SW 1271 (cell line): ENCODE measurements around the gene CACNA1C.

Experiments
- DNase-seq, 2 experiments: peaks; one replicate each; lab custom pipeline; 2025; lab: John Stamatoyannopoulos, UW

The CACNA1C gene

DNA sequence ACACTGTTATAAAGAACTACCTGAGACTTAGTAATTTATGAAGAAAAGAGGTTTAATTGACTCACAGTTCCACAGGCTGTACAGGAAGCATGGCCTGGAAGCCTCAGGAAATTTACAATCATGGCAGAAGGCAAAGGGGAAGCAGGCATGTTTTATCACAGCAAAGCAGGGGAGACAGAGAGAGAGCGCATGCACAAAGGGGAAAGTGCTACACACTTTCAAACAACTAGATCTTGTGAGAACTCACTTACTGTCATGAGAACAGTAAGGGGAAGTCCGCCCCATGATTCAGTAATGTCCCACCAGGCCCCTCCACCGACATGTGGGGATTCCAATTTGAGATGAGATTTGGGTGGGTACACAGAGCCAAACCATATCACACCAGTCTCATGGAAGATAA is 313.9 kb downstream of the CACNA1C start:
- DNase-seq = no peak

DNA sequence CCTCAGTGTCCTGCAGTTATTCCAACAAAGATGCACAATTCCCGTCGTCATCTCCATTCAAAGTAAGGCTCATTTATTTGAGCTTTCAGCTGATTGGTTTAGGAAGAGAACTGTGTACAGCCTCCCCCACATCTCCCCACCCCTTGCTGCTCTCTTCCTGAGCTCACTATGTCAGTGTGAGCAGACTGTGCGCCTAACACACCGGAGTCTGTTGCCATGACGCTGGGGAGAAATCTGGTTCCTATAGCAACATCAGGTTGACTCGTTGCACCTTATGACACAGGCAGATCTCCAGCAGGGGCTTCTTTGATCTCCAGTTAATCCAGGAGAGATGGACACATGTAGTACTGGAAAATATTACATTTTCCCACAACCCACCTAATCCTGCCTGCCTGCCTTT is 319.4 kb downstream of the CACNA1C start:
- DNase-seq = no peak

DNA sequence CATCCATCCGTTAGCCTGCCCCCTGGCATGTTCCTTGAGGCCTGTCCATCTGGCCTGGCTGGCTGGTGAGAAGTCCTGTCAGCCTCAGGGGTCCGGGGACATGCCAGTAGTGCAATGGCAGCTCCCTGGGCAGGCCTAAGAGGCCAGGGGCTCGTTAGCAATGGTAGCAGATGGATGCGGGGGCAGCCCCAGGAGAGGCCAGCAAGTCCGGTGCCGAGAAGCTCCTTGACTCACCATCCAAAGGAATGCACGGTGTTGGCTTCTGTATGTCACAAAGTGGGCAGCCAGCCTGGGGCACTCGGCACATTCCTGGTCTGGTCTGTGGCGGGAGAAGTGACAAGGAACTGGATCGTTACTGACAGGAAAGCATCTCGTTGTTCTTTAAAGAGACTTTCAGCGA is 319.9 kb downstream of the CACNA1C start:
- DNase-seq = no peak

DNA sequence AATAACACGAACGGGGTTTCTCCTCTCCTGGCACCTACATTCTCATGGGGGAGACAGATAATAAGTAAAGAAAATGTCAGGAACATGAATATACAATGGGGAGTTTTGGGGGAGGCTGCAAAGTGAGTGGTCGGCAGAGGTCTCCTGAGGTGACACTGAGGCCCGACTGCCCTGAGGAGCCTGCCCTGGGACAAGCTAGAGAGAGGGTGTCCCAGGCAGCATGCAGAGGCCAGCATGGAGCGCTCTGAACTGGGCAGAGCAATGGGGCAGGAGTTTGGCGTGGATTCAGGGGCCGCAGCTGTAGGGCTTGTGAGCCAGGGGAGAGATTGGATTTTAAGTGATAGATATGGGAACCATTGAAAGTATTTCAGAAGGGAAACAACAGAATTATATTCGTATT is 320.5 kb downstream of the CACNA1C start:
- no peak for DNase-seq

DNA sequence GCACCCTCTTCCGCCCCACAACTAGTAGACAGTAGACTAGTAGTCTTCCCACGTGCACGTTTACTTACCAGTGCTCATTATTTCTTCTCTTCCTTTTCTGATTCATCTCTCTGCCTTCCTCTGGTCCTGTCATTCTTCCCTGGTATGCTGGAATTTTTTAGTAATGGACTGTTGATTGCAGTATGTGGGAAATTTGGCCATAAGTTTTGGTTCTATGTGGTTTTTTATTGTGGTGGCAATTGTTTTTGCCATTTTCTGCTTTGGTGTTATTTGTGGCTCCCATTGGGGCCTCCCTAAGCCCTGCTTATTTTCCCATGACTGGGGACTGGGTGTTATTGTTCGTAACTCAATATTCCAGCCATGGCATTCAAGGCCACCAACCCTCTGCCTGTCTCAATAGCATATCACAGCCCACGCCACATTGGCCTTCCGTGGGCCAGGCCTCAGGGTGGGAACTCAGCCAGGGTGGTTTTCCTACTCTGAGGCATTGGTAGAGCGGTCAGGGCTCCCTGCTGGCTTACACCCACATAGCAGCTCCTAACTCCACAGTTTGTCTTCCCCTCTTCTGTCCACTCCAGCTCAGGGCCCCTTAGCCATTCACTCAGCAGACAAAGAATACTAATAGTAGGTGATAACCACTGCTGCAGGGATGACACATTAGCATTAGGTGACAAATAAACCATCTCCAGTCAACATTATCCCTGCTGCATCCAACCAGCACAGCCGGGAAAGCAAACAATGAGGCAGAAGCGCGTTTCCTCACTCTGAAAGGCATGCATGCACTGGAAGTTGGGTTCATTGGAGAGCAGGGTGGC is 321.5 kb downstream of the CACNA1C start:
- no peak for DNase-seq

DNA sequence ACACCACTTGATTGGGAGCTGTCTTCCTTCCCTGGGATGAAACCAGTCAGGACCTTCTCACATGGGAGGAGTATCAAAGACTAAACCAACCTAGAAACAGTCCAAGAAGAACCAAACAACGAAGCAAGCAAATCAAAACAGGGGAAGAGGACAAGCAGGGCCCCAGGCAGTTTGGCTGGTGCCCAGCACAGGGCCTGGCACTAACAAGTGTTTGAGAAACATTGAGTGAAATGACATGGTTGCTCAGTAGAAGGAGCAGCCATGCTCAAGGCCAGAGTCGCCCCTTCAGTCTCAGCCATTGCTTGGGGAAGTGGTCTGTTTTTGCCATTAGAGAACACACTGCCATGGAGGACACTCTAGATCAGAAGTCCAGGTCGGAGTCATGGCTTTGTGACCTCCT is 323.1 kb downstream of the CACNA1C start:
- no peak for DNase-seq

DNA sequence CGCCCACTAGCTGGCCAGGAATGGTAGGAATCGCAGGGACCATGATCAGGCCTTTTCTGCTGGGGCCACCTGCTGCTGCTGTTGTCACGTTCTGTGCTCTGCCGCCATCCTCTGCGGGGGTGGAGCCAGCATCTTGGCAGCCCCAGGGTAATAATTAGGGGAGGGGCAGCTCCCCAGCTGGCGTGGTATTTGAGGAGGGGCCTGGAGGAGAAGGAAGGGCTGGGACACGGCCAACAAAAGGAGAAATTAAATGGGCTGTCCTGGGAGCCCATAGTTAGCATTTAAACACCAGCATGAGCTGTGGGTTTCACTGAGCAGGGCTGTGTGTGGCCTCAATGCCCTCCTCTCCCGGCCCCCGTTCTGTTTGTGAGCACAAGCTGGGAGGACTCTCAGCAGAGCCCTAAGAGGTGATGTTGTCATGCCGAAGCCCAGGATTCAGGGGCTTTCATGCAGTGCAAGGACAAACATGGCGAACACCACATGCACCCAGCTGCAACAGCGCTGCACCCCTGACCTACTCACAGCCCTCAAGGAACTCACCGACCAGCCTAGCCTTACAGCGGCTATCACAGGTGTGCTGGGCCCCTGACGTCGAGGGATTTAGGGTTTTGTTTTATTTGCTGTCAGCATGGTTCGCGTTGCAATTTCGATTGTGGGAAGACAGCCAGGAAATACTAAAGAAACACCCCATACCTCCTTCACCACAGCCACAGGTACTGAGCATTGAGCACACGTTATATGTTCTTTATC is 324.3 kb downstream of the CACNA1C start:
- DNase-seq = no peak

DNA sequence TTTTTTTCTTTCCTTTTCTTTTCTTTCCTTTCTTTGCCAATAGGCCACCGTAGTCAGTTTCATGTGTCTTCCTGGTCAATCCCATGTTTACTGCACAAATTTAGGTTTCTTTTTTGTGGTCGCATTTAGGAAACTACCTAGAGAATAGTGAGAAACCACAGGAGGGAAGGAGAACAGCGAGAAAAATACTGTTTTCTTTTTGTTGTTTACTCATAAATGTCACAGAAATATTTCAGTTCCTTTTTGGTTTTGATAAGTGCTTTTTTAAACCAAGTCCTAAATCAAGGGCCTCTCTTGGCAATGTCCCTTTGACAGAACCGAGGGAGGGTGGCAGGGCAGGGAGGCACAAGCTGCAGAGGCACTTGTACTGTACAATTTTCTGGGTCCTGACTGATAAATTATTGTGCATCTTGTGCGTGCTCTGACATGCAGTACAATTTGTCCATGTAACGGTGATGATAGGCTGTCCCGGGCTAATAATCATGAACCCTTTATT is 326.1 kb downstream of the CACNA1C start:
- DNase-seq = no peak

DNA sequence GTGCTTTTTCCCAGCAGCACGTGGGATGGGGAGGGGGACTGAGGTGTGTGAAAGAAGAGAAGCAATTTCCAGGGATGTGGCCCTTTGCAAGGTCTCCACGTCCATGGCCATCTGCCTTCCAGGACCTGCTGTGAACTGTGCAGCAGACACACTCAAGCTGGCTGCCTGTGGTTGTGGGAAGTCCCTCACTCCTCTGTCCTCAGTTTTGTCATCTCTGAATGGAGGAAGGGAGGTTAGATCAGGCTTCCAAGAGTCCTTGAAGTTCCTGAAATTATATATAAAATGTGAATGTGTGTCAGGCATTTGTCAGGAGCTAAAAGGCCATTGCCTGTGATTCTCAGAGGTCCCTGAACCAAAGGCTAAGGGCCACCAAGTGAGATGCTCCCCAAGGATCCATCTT is 328.2 kb downstream of the CACNA1C start:
- DNase-seq = no peak

DNA sequence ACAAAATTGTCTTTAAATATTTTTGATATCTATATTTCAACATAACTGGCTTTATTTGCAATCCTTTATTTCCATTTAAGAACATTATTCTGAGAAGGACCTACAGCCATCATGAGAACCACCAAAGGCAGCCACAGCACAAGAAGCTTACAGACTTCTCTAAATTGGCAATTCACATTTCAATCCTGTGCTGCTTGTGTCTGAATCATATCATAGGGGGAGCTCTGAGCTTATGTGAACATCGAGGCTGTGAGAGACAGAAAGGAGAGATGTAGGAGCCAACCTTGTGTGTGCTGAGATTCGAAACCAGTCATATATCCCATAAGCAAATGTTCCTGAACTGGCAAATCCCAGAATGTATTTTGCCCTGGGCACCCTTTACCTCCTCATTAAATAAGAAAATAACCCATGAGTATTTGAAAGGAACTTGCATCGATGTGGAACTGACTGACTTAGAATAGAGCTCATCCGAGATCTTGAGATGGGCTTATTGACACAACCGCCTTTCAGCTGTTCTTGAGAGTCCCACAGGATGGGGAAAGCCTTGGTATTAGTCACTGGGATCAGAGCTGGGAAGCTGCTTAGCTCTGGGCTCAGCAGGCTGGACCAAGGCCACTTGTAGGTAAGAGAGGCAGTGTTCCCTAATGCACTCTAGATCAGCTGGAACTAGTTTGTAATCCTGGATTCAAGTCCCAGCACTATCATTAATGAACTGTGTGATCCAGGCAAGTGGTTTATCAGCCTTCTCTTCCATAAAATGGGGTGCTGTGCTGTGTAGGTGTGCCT is 329.8 kb downstream of the CACNA1C start:
- DNase-seq = peak in 1 of 2 experiments; percentile 22

DNA sequence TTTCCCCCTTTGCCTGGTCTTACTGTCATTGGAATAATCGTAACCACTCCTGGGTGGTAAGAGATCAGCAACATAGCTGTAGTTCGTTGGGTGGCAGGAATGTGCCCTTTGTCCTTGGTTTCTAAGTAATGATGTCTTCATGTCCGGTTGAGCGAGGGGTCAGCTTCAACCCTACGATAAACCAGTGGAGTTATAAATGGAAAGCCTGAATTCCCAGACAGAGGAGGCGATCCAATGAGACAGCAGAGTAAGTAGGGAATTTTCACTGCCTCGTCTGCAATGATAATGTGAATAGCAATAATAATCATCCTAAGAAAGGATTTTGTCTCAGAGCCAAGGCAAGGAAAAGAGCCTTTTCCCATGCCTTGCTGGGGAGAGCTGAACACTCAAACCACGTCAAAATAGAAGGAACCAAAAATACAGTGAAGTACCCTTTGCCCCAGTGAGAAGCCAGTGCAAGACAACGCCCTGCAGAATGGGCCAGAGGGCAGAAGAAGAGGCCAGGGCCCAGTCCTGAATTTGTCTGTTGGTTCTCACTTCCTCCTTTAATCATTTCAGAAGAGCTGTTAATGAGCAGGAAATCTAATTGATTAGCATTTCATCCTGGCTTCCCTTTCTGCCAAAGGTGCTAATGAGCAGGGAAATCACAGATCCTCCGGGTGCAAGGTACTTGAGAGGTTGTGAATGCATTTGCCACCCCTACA is 330.7 kb downstream of the CACNA1C start:
- no peak for DNase-seq

DNA sequence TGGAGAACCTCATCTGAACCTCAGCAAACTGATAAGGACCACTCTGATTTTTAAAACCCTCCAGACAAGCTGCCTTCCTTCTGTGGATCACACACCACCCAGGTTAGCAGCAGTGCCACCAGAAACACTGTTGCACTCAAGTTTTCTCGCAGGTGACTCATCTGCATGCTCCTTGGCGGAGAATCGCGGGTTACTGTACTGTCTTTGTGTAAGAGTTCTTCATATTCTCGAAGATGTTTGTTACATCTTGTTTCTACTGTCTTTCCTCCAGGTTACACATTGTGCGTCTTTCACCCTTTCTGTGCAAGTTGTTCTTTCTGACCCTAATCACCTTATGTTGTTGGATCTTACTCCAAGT is 331.2 kb downstream of the CACNA1C start:
- no peak for DNase-seq

DNA sequence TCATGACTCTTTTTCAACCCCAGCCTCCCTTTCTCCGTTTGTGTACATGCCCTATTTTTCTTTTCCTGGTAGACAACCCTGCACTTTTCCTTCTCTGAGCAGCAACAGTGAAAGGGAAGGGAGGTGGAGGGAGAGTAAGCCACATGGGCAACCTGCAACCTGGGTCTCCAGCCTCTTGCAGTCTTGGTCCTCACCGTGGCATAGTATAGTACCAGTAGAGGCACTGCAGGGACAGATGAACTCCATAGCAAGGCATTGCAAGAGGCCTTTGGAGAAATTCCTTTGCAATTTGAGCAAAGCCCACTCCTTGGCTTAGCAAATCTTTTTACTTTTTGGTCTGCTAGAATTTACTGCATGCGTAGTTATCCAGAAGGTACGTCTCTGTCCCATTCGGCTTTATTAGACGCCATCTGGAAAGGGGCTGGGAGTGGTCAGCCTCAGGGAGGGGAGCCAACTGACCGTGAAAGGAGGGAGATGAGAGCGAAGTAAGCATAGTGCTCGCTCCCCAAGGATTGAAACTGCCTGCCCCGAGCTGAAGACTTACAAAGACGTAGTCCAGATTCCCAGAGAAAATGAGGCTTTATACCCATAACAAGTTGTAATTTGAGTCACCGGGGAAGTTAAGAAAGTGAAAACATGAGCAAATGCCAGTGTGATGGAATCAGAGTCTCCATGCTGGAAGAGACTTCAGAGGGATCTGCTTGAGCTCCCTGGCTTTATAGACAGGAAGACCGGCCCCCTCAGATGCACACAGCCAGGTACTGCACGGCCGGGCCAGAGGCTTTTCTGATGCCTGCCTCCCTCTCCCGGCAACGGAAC is 332.0 kb downstream of the CACNA1C start:
- no peak for DNase-seq

DNA sequence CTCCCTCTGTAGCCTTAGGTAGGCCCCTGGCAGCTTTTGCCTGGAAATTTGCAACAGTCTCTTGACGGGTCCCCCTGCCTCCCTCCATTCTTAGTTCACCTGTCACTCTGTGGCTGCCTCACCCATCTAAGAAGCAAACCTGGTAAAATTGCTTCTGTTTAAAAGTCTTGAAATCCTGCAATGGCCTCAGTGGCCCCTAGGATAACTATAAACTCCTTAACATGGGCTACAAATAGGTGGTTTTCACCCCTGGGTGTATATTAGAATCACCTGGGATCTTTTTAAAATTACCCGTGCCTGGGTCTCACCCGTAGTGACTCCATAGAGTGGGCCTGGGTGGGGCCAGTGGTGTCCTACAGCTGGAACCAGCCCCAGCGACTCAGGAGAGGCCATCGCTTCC is 332.7 kb downstream of the CACNA1C start:
- no peak for DNase-seq

DNA sequence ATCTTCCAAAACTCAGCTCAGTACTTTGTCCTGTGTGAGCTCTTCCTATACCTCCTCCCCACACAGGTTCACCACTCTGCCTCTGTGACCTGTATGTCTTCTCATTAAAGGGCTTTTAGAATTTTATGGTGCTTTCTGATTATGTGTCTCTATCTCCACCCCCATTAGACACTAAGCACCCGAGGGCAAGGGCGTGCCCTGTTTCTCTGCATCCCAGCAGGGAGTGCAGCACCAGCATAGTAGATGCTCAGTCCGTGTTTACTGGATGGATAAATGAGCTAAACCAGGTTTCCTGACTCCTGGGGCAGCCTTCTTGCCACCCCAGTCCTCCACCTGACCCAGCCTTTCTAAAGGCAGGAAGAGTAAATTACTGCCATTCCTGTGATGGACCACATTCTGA is 333.8 kb downstream of the CACNA1C start:
- no peak for DNase-seq

DNA sequence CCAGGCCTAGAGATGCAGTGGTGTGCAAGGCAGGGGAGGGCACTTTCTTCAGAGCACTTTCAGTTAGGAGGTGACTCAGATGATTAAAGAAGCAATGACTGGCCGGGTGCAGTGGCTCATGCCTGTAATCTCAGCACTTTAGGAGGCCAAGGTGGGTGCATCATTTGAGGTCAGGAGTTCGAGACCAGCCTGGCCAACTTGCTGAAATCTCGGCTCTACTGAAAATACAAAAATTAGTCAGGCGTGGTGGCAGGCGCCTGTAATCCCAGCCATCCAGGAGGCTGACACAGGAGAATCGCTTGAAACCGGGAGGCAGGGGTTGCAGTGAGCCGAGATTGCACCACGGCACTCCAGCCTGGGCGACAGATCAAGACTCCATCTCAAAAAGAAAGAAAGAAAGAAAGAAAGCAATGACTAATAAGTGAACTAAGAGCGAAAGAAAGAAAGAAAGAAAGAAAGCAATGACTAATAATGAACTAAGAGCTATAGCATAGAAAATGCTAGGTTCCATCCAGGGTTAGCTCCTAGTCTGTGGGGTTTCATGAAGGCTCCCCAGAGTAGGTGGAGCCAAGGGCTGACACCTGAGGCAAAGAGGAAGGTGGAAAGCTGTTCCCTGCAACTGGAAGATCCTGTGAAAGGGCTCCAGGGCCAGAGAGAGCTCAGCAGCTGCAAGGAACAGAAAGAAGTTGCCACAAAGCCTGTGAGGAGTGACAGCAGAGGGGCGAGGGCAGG is 334.5 kb downstream of the CACNA1C start:
- DNase-seq = no peak

DNA sequence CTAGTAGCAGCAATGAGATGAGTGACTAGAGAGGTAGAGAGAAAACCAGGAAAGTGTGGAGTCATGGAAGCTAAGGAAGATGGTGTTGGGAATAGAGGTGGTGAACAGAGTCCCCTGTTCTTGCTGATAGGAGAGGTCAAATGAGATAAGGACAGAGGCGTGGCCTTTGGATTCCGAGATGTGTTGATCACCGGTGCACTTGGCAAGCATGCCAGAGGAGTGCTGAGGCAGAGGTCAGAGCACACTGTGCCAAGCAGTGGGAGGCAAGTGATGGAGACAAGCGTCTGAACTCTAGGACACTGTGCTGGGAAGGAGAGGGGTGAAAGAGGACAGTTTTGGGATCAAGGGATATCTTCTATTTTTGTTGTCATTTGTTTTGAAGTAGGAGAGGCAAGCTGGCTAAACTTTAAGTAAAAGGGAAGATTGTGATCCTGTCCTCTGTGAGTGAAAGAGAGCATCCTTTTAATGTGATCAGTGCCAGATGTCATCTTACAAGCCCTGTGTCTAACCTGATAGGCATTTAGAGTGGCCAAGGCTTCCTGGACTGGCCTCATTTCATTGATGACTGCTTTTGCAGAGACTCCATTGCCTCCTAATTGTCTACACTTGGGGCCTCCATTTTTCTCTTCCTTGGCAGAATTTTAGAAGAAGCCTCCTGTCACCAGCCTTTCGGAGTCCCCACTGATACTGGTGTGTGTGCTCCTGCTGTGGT is 336.4 kb downstream of the CACNA1C start:
- DNase-seq = no peak

DNA sequence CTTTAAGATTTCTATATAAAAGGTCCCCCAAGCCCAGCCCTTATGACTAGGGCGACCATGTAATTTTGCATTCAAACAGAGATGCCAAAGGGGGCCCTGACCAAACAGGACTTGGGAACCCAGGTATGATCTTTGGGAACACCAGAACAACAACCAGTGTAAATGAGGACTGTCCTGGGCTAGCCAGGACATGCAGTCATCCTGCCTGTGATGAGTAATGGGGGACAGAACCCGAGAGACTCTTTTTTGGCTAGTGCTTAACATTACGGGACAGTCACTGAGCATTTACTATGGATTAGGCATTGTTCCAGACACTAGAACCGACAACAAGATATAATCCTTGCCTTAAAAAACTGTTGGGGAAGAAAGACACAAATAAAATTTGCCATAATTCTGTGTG is 337.3 kb downstream of the CACNA1C start:
- no peak for DNase-seq

DNA sequence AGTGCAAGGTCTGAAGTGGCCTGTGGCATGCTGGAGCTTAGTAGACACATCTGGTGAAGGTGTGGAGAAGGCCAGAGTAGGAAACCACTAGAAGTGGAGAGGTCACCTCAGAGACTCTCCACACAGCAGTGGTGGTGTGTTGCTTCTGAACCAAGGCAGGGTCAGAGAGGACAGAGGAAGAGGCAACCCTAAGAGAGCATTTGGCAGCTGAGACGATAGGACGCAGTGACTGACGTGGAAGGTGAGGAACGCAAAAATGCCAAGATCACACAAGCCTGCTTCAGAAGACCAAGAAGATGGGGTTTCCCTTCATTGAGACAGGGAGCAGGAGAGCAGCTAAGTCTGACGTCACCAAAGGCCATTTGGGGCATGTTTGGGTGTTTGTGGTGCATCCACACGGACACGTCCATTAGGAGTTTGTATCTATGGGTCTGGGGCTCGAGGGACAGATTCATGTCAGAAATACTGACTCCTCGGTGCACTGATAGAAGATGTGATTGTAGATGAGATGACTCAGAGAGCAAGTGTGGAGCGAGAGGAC is 338.1 kb downstream of the CACNA1C start:
- no peak for DNase-seq
